ENCODE measurements around the gene ADGRG3. TPM values are rescaled to one million over a fixed set of nuclear protein-coding genes. Genes with fewer than 3 reads are reported as not detected.

Gene ADGRG3
- total and polyA plus RNA-seq, 4 donors = 1.8 to 66.2 (median 9.4) TPM

DNA sequence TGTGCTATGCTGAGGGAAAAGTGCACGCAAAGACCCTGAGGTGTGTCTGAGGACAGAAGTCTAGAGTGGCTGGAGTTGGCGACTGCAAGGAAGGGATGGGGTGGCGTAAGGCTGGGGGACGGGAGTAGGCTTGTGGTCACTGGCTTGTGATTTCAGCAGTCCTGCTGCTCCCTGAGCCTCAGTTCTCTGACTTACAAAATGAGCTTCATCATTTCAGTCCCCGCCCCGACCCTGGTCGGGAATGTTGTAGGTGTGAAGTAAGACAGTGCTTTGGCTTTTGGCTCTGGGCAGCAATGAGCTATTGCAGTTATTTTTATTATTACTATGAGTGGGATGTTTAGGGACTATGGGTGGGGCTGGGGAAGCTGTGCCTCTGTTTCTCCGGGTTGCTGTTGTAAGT lies 31.1 kb upstream of the ADGRG3 start:
- no peak overlapping the region for H3K4me3 ChIP-seq
- 46 to 52% methylated on average over 8 of the region's 8 CpGs for WGBS, 2 donors
- no peaks in the 10 kb centered on the region for H3K36me3 ChIP-seq (ENCODE audit: control insufficient read depth in 4 of 4, insufficient read depth in 4 of 4, low read length in 4 of 4)
- H3K9ac ChIP-seq (ENCODE audit: insufficient read depth in 1 of 2, low read length in 2 of 2) = no peak overlapping the region
- H3K27ac ChIP-seq (ENCODE audit: low read depth in 1 of 2, low read length in 1 of 2) = peak overlapping the region; percentile 58 to 59
- peaks cover 0 to 37% (median 15%) of the 10 kb centered on the region in 5 donors for H3K4me1 ChIP-seq (ENCODE audit: control insufficient read depth in 5 of 5, insufficient read depth in 5 of 5, low read length in 5 of 5)
- H3K9me3 ChIP-seq (ENCODE audit: control insufficient read depth in 4 of 4, insufficient read depth in 3 of 4, low read length in 3 of 4) = no peaks in the 10 kb centered on the region
- ATAC-seq (ENCODE audit: insufficient read depth, low FRiP score) = no peak
- no peak for DNase-seq
- H3K27me3 ChIP-seq (ENCODE audit: control insufficient read depth in 3 of 3, insufficient read depth in 3 of 3, low read length in 2 of 3) = no peaks in the 10 kb centered on the region
- no peak for TF ChIP-seq CTCF (IDR thresholded peaks at IDR 0.05; ENCODE audit: control extremely low read depth, extremely low read depth)

GRCh38 chr16:57637424-57637823 lies 30.7 kb upstream of the ADGRG3 start:
- Histone ChIP-seq H3K36me3 (ENCODE audit: control insufficient read depth in 4 of 4, insufficient read depth in 4 of 4, low read length in 4 of 4) (no peaks in the 10 kb centered on the region), H3K27me3 (ENCODE audit: control insufficient read depth in 3 of 3, insufficient read depth in 3 of 3, low read length in 2 of 3) (no peaks in the 10 kb centered on the region), H3K9ac (ENCODE audit: insufficient read depth in 1 of 2, low read length in 2 of 2) (no peak overlapping the region), H3K27ac (ENCODE audit: low read depth in 1 of 2, low read length in 1 of 2) (peak overlapping the region; percentile 59 to 82), H3K9me3 (ENCODE audit: control insufficient read depth in 4 of 4, insufficient read depth in 3 of 4, low read length in 3 of 4) (no peaks in the 10 kb centered on the region), H3K4me3 (no peak overlapping the region), H3K4me1 (ENCODE audit: control insufficient read depth in 5 of 5, insufficient read depth in 5 of 5, low read length in 5 of 5) (peaks cover 0 to 39% (median 15%) of the 10 kb centered on the region in 5 donors)
- TF ChIP-seq CTCF (IDR thresholded peaks at IDR 0.05; ENCODE audit: control extremely low read depth, extremely low read depth) = no peak
- DNase-seq = peak in 2 of 3 donors; percentile 52 to 66
- 23 to 41% methylated on average over 8 of the region's 8 CpGs for WGBS, 2 donors
- ATAC-seq (ENCODE audit: insufficient read depth, low FRiP score) = no peak

DNA sequence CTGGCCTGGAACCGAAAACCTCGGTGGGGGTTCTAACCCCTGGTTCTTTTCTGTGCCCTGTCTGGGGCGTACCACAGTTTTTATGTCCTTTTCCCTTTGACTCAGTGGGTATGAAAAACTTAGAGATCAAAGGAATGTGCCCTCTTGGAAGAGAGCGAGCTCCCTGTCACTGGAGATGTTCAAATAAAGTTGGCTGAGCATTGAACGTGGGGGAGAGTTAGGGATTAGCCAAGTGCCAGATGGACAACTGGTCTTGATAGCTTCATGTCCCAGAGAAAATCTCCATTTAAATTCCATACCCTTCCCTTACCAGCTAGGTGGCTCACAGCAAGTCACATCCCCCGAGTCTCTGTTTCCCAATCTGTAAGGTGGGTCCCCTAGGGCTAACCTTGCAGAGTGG lies 30.1 kb upstream of the ADGRG3 start:
- no peak overlapping the region for H3K9ac ChIP-seq (ENCODE audit: insufficient read depth in 1 of 2, low read length in 2 of 2)
- H3K27me3 ChIP-seq (ENCODE audit: control insufficient read depth in 3 of 3, insufficient read depth in 3 of 3, low read length in 2 of 3) = no peaks in the 10 kb centered on the region
- DNase-seq (no peak), ATAC-seq (ENCODE audit: insufficient read depth, low FRiP score) (no peak)
- H3K4me3 ChIP-seq = no peak overlapping the region
- peaks cover 0 to 38% (median 15%) of the 10 kb centered on the region in 5 donors for H3K4me1 ChIP-seq (ENCODE audit: control insufficient read depth in 5 of 5, insufficient read depth in 5 of 5, low read length in 5 of 5)
- H3K9me3 ChIP-seq (ENCODE audit: control insufficient read depth in 4 of 4, insufficient read depth in 3 of 4, low read length in 3 of 4) = no peaks in the 10 kb centered on the region
- H3K36me3 ChIP-seq (ENCODE audit: control insufficient read depth in 4 of 4, insufficient read depth in 4 of 4, low read length in 4 of 4) = no peaks in the 10 kb centered on the region
- 78 to 88% methylated on average over 6 of the region's 6 CpGs for WGBS, 2 donors
- peak overlapping the region; percentile 49 to 82 for H3K27ac ChIP-seq (ENCODE audit: low read depth in 1 of 2, low read length in 1 of 2)
- TF ChIP-seq CTCF (IDR thresholded peaks at IDR 0.05; ENCODE audit: control extremely low read depth, extremely low read depth) = no peak

GRCh38 chr16:57638381-57638780 lies 29.7 kb upstream of the ADGRG3 start:
- no peak overlapping the region for H3K9ac ChIP-seq (ENCODE audit: insufficient read depth in 1 of 2, low read length in 2 of 2)

More at GRCh38 chr16:57638381-57638780, 29.7 kb upstream of the ADGRG3 start:
- Histone ChIP-seq H3K27ac (ENCODE audit: low read depth in 1 of 2, low read length in 1 of 2) (peak overlapping the region; percentile 14 to 82), H3K4me3 (no peak overlapping the region), H3K27me3 (ENCODE audit: control insufficient read depth in 3 of 3, insufficient read depth in 3 of 3, low read length in 2 of 3) (no peaks in the 10 kb centered on the region), H3K9me3 (ENCODE audit: control insufficient read depth in 4 of 4, insufficient read depth in 3 of 4, low read length in 3 of 4) (no peaks in the 10 kb centered on the region), H3K4me1 (ENCODE audit: control insufficient read depth in 5 of 5, insufficient read depth in 5 of 5, low read length in 5 of 5) (peaks cover 0 to 41% (median 15%) of the 10 kb centered on the region in 5 donors), H3K36me3 (ENCODE audit: control insufficient read depth in 4 of 4, insufficient read depth in 4 of 4, low read length in 4 of 4) (no peaks in the 10 kb centered on the region)
- DNase-seq (no peak), ATAC-seq (ENCODE audit: insufficient read depth, low FRiP score) (no peak)
- WGBS, 2 donors = 92 to 93% methylated on average over 2 of the region's 2 CpGs
- TF ChIP-seq CTCF (IDR thresholded peaks at IDR 0.05; ENCODE audit: control extremely low read depth, extremely low read depth) = no peak

Measured in lung (tissue), 12 donors.